OCI-LY1 (cell line): ENCODE data around the gene CCIN.

ENCODE experiments used
- CTCF ChIP-seq: fragments of 200-600 bp; sonication (generic), shearing (Covaris generic); IDR thresholded peaks from 2 replicates; pipeline ENCODE4 v1.5.1; 2017; ENCODE audit warnings: mild to moderate bottlenecking, antibody characterized with exemption, low read length, moderate library complexity, mixed read lengths
- EZH2 ChIP-seq: fragments of 200-600 bp; sonication (generic), shearing (Covaris generic); IDR thresholded peaks from 2 replicates; pipeline ENCODE4 v1.8.0; 2017; ENCODE audit warnings: borderline replicate concordance, mixed run types, mild to moderate bottlenecking, antibody characterized with exemption, low read length, moderate library complexity, mixed read lengths

- TF ChIP-seq CTCF (no peak), EZH2 (no peak)
These were observed 21.6 kb upstream of the CCIN start for GRCh38 chr9:36147441-36148175.
